Measurements from ENCODE around the gene CCS.

CCS gene

DNA sequence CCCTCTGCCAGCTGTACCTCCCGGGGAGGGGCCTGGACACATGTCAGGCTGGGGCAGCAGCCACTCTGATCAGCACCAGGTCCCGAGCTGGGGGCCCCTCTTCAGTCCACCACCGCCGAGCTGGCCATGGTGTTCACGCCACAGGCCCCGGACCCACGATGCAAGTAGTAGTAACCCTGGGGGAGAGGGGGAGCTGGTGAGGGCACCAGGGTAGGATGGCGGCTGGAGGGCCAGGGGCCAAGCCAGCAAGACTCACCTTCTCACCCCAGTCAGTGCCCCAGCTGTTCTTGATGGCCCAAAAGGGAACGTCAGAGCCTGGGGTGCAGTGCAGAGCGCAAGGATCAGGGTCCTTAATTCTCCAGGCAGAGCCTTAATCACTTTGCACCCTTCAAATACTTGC is 29.2 kb upstream of the CCS start:
- Histone ChIP-seq H3K79me1 (ENCODE audit: low read length) (no peaks in the 10 kb centered on the region), H4K5ac (ENCODE audit: low read length) (no peak overlapping the region), H2AK5ac (ENCODE audit: low read length) (no peak overlapping the region), H3K36me3 (ENCODE audit: control insufficient read depth, insufficient read depth, low read length) (no peaks in the 10 kb centered on the region), H2BK15ac (replicated peaks; ENCODE audit: low read depth) (no peak overlapping the region), H4K8ac (ENCODE audit: low read depth, low read length) (no peak overlapping the region), H3K56ac (ENCODE audit: low read length) (no peak overlapping the region), H3K4me2 (ENCODE audit: low read length) (no peak overlapping the region), H3K23ac (ENCODE audit: low read length) (no peak overlapping the region), H3K4ac (ENCODE audit: low read depth, low read length) (no peak overlapping the region), H3K27ac (ENCODE audit: low read depth, low read length) (no peak overlapping the region), H3K9ac (ENCODE audit: low read length) (no peak overlapping the region), H3K18ac (ENCODE audit: low read length) (no peak overlapping the region), H2BK5ac (ENCODE audit: low read length) (no peak overlapping the region), H3K4me3 (ENCODE audit: low read length) (no peak overlapping the region), H3K27me3 (ENCODE audit: insufficient read depth, low read length, poor library complexity) (no peaks in the 10 kb centered on the region), H3K4me1 (ENCODE audit: control insufficient read depth, low read depth, low read length) (no peaks in the 10 kb centered on the region), H2BK120ac (ENCODE audit: low read depth, low read length) (no peak overlapping the region), H3K79me2 (ENCODE audit: control insufficient read depth, insufficient read depth, low read length) (no peaks in the 10 kb centered on the region)
- no CpG with 5 or more reads among the region's 10 CpGs for WGBS (ENCODE audit: extremely low coverage, insufficient coverage, low lambda C conversion rate)
- DNase-seq = no peak

DNA sequence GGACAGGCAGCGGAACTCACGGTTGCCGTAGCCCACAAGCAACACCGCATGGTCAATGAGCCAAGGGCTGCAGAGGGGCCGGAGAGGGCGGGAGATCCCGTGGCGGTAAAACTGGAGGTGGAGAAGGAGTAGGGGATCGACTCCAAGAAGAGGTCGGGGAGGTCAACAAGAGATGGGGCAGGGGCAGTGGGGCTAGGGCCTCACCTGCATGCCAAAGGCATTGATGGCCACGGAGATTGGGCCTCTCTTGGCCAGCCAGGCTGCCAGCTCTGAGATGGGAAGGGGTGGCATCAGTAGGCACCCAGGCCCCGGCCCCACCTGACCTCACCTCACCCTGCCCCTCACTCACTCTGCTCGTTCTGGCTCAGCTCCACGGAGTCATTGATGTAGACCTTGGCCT is 28.4 kb upstream of the CCS start:
- no peaks in the 10 kb centered on the region for H3K36me3 ChIP-seq (ENCODE audit: control insufficient read depth, insufficient read depth, low read length)
- no peak overlapping the region for H3K56ac ChIP-seq (ENCODE audit: low read length)
- H4K8ac ChIP-seq (ENCODE audit: low read depth, low read length) = no peak overlapping the region
- no peak overlapping the region for H3K4ac ChIP-seq (ENCODE audit: low read depth, low read length)
- H3K79me2 ChIP-seq (ENCODE audit: control insufficient read depth, insufficient read depth, low read length) = no peaks in the 10 kb centered on the region
- no peak for DNase-seq
- no peak overlapping the region for H4K5ac ChIP-seq (ENCODE audit: low read length)
- no peak overlapping the region for H3K4me3 ChIP-seq (ENCODE audit: low read length)
- no peak overlapping the region for H2AK5ac ChIP-seq (ENCODE audit: low read length)
- H3K79me1 ChIP-seq (ENCODE audit: low read length) = no peaks in the 10 kb centered on the region
- no peak overlapping the region for H2BK15ac ChIP-seq (replicated peaks; ENCODE audit: low read depth)
- no peak overlapping the region for H3K4me2 ChIP-seq (ENCODE audit: low read length)
- H3K27ac ChIP-seq (ENCODE audit: low read depth, low read length) = no peak overlapping the region
- H3K23ac ChIP-seq (ENCODE audit: low read length) = no peak overlapping the region
- no CpG with 5 or more reads among the region's 14 CpGs for WGBS (ENCODE audit: extremely low coverage, insufficient coverage, low lambda C conversion rate)
- H3K18ac ChIP-seq (ENCODE audit: low read length) = no peak overlapping the region
- no peak overlapping the region for H3K9ac ChIP-seq (ENCODE audit: low read length)
- no peak overlapping the region for H2BK120ac ChIP-seq (ENCODE audit: low read depth, low read length)
- no peaks in the 10 kb centered on the region for H3K27me3 ChIP-seq (ENCODE audit: insufficient read depth, low read length, poor library complexity)
- H2BK5ac ChIP-seq (ENCODE audit: low read length) = no peak overlapping the region
- no peaks in the 10 kb centered on the region for H3K4me1 ChIP-seq (ENCODE audit: control insufficient read depth, low read depth, low read length)

DNA sequence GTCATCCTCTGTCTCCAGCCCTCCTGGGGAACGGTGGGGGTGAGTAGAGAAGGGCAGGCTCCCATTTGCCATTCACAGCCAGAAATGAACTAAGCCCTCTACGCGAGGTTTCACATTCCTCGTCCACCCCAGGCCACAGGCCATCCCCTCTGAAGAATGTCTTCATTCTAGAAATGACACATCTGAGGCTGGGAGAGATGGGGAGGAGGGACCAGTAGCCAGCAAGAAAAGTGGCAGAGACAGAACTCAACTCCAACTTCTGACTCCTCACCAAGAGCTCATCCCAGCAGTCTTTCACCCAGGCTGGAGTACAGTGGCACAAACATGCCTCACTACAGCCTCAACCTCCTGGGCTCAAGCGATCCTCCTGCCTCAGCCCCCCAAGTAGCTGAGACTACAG is 28.0 kb upstream of the CCS start:
- Histone ChIP-seq H3K56ac (ENCODE audit: low read length) (no peak overlapping the region), H3K36me3 (ENCODE audit: control insufficient read depth, insufficient read depth, low read length) (no peaks in the 10 kb centered on the region), H2BK5ac (ENCODE audit: low read length) (no peak overlapping the region), H3K27me3 (ENCODE audit: insufficient read depth, low read length, poor library complexity) (no peaks in the 10 kb centered on the region), H4K8ac (ENCODE audit: low read depth, low read length) (no peak overlapping the region), H3K27ac (ENCODE audit: low read depth, low read length) (no peak overlapping the region), H4K5ac (ENCODE audit: low read length) (no peak overlapping the region), H3K4me3 (ENCODE audit: low read length) (no peak overlapping the region), H3K4ac (ENCODE audit: low read depth, low read length) (no peak overlapping the region), H3K79me1 (ENCODE audit: low read length) (no peaks in the 10 kb centered on the region), H2BK15ac (replicated peaks; ENCODE audit: low read depth) (no peak overlapping the region), H3K4me2 (ENCODE audit: low read length) (no peak overlapping the region), H3K9ac (ENCODE audit: low read length) (no peak overlapping the region), H2AK5ac (ENCODE audit: low read length) (no peak overlapping the region), H3K4me1 (ENCODE audit: control insufficient read depth, low read depth, low read length) (no peaks in the 10 kb centered on the region), H3K79me2 (ENCODE audit: control insufficient read depth, insufficient read depth, low read length) (no peaks in the 10 kb centered on the region), H2BK120ac (ENCODE audit: low read depth, low read length) (no peak overlapping the region), H3K23ac (ENCODE audit: low read length) (no peak overlapping the region), H3K18ac (ENCODE audit: low read length) (no peak overlapping the region)
- no CpG with 5 or more reads among the region's 5 CpGs for WGBS (ENCODE audit: extremely low coverage, insufficient coverage, low lambda C conversion rate)
- no peak for DNase-seq

DNA sequence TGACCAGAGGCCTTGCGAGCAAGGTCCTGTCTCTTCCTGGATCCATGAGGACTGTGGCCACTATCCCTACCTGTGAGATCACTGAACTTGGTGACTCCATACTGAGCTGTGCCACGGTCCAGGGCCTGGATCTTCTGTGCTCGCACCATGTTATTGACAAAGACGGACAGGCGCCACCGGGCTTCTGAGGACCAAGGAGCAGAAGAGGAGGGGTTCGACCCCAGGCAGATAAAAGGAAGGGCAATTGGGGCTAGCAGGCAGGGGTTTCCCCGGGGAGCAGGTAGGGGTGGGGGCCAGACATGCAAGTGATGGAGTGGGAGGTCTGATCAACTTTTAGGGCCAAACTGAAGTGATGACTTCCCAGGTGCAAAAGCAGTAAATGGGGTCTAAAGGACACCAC is 26.8 kb upstream of the CCS start:
- no peak overlapping the region for H3K4me3 ChIP-seq (ENCODE audit: low read length)
- DNase-seq = no peak
- no peak overlapping the region for H3K56ac ChIP-seq (ENCODE audit: low read length)
- H3K18ac ChIP-seq (ENCODE audit: low read length) = no peak overlapping the region
- peaks cover 7% of the 10 kb centered on the region for H3K4me1 ChIP-seq (ENCODE audit: control insufficient read depth, low read depth, low read length)
- no peaks in the 10 kb centered on the region for H3K79me2 ChIP-seq (ENCODE audit: control insufficient read depth, insufficient read depth, low read length)
- no peak overlapping the region for H2BK5ac ChIP-seq (ENCODE audit: low read length)
- H3K79me1 ChIP-seq (ENCODE audit: low read length) = no peaks in the 10 kb centered on the region
- no peak overlapping the region for H2AK5ac ChIP-seq (ENCODE audit: low read length)
- H3K27ac ChIP-seq (ENCODE audit: low read depth, low read length) = no peak overlapping the region
- WGBS (ENCODE audit: extremely low coverage, insufficient coverage, low lambda C conversion rate) = no CpG with 5 or more reads among the region's 8 CpGs
- H3K23ac ChIP-seq (ENCODE audit: low read length) = no peak overlapping the region
- no peak overlapping the region for H3K4ac ChIP-seq (ENCODE audit: low read depth, low read length)
- H4K5ac ChIP-seq (ENCODE audit: low read length) = no peak overlapping the region
- no peak overlapping the region for H3K4me2 ChIP-seq (ENCODE audit: low read length)
- no peaks in the 10 kb centered on the region for H3K36me3 ChIP-seq (ENCODE audit: control insufficient read depth, insufficient read depth, low read length)
- H3K9ac ChIP-seq (ENCODE audit: low read length) = no peak overlapping the region
- no peaks in the 10 kb centered on the region for H3K27me3 ChIP-seq (ENCODE audit: insufficient read depth, low read length, poor library complexity)
- H4K8ac ChIP-seq (ENCODE audit: low read depth, low read length) = no peak overlapping the region
- H2BK15ac ChIP-seq (replicated peaks; ENCODE audit: low read depth) = no peak overlapping the region
- H2BK120ac ChIP-seq (ENCODE audit: low read depth, low read length) = no peak overlapping the region

DNA sequence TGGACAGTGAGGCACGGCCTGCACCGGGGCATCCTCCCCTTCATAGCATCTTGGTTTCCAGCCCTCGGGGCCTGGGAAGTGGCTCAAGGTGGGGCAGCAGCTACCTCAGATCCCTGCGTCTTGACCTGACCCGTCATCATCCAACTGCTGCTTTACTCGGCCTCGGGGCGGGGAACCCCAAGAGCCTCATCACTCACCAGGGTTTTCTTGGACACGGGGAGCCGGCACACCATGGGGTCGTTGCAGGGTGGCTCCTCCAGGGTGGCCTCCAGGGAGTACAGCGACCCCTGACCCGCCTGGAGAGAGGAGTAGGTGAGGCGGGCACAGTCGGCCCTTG is 25.2 kb upstream of the CCS start:
- Histone ChIP-seq H3K23ac (ENCODE audit: low read length) (no peak overlapping the region), H3K27me3 (ENCODE audit: insufficient read depth, low read length, poor library complexity) (no peaks in the 10 kb centered on the region), H3K36me3 (ENCODE audit: control insufficient read depth, insufficient read depth, low read length) (no peaks in the 10 kb centered on the region), H3K4me2 (ENCODE audit: low read length) (no peak overlapping the region), H4K8ac (ENCODE audit: low read depth, low read length) (no peak overlapping the region), H3K79me2 (ENCODE audit: control insufficient read depth, insufficient read depth, low read length) (no peaks in the 10 kb centered on the region), H4K5ac (ENCODE audit: low read length) (no peak overlapping the region), H2BK15ac (replicated peaks; ENCODE audit: low read depth) (no peak overlapping the region), H2BK120ac (ENCODE audit: low read depth, low read length) (no peak overlapping the region), H3K79me1 (ENCODE audit: low read length) (no peaks in the 10 kb centered on the region), H2BK5ac (ENCODE audit: low read length) (no peak overlapping the region), H3K4me3 (ENCODE audit: low read length) (no peak overlapping the region), H3K56ac (ENCODE audit: low read length) (no peak overlapping the region), H3K18ac (ENCODE audit: low read length) (no peak overlapping the region), H3K9ac (ENCODE audit: low read length) (no peak overlapping the region), H3K4me1 (ENCODE audit: control insufficient read depth, low read depth, low read length) (peaks cover 7% of the 10 kb centered on the region), H3K4ac (ENCODE audit: low read depth, low read length) (no peak overlapping the region), H2AK5ac (ENCODE audit: low read length) (no peak overlapping the region), H3K27ac (ENCODE audit: low read depth, low read length) (no peak overlapping the region)
- WGBS (ENCODE audit: extremely low coverage, insufficient coverage, low lambda C conversion rate) = no CpG with 5 or more reads among the region's 15 CpGs
- no peak for DNase-seq

DNA sequence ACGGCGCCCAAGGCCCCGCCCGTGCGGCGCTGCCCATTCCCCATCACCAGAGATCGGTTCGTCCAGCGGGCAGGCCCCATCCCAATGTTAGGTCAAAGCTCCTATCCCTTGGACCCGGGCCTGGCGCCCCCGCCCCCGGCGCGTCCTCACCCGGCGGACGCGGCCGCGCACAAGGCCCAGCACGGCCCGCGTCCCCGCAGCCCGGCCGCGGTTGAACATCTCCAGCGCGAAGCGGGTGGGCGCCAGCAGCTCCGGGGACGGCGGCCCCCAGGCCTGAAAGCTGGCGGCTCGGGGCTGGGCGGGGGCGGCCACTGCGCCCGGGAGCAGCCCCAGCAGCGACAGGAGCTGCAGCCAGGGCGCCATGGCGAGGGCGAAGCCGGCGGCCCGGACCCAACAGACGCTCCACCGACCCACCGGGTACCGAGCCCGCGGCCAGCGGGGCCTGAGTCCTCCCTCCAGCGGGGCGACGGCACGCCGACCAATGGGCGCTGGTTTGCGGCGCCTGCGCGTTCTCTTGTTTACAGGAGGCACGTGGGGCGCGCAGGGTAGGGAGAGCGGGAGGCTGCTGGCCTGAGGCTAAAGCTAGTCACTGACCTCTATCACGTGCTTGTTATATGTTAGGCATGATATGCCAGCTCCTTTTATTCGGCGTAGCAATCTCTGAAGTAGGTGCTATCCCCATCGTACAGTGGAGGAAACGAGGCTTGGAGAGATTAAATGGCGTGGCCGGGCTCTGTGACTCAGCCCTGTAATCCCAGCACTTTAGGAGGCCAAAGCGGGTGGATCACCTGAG is 24.7 kb upstream of the CCS start, which contains the start of gene CTSF:
Gene CTSF (minus strand): TSS at position 483 of the 793 bp plus-strand sequence. CDS start 120 bp downstream, at position 363.
- H3K4me3 ChIP-seq (ENCODE audit: low read length) = no peak within 1 kb of the TSS

More for the DNA sequence above, 24.7 kb upstream of the CCS start, which contains the start of gene CTSF:
- H3K79me1 ChIP-seq (ENCODE audit: low read length) = no peaks in the 10 kb centered on the region
- H2BK15ac ChIP-seq (replicated peaks; ENCODE audit: low read depth) = no peak within 1 kb of the TSS
- no peak for DNase-seq
- H3K4ac ChIP-seq (ENCODE audit: low read depth, low read length) = no peak within 1 kb of the TSS
- H3K23ac ChIP-seq (ENCODE audit: low read length) = no peak within 1 kb of the TSS
- no peak within 1 kb of the TSS for H3K18ac ChIP-seq (ENCODE audit: low read length)
- no peaks in the 10 kb centered on the region for H3K79me2 ChIP-seq (ENCODE audit: control insufficient read depth, insufficient read depth, low read length)
- H2BK5ac ChIP-seq (ENCODE audit: low read length) = peak within 1 kb of the TSS; percentile 5
- peaks cover 7% of the 10 kb centered on the region for H3K4me1 ChIP-seq (ENCODE audit: control insufficient read depth, low read depth, low read length)
- H3K36me3 ChIP-seq (ENCODE audit: control insufficient read depth, insufficient read depth, low read length) = no peaks in the 10 kb centered on the region
- no peak within 1 kb of the TSS for H4K8ac ChIP-seq (ENCODE audit: low read depth, low read length)
- H2AK5ac ChIP-seq (ENCODE audit: low read length) = peak within 1 kb of the TSS; percentile 37
- no peak within 1 kb of the TSS for H2BK120ac ChIP-seq (ENCODE audit: low read depth, low read length)
- H4K5ac ChIP-seq (ENCODE audit: low read length) = no peak within 1 kb of the TSS
- H3K27me3 ChIP-seq (ENCODE audit: insufficient read depth, low read length, poor library complexity) = no peaks in the 10 kb centered on the region
- no peak within 1 kb of the TSS for H3K4me2 ChIP-seq (ENCODE audit: low read length)
- no CpG with 5 or more reads among the region's 77 CpGs for WGBS (ENCODE audit: extremely low coverage, insufficient coverage, low lambda C conversion rate)
- no peak within 1 kb of the TSS for H3K9ac ChIP-seq (ENCODE audit: low read length)
- H3K27ac ChIP-seq (ENCODE audit: low read depth, low read length) = no peak within 1 kb of the TSS
- peak within 1 kb of the TSS; percentile 47 for H3K56ac ChIP-seq (ENCODE audit: low read length)

Measured in mesendoderm (in vitro differentiated cells).